Measurements from ENCODE around the gene SPACA5B. TPM values are rescaled to one million over a fixed set of nuclear protein-coding genes. Genes with fewer than 3 reads are reported as not detected.
"Not testable (repeated sequence)": the region's sequence is repeated elsewhere in the genome, so short reads cannot be mapped to it uniquely, and the experiment has no call there.

Gene SPACA5B
- total RNA-seq, 8 experiments from 2014 or later, result not detected

DNA sequence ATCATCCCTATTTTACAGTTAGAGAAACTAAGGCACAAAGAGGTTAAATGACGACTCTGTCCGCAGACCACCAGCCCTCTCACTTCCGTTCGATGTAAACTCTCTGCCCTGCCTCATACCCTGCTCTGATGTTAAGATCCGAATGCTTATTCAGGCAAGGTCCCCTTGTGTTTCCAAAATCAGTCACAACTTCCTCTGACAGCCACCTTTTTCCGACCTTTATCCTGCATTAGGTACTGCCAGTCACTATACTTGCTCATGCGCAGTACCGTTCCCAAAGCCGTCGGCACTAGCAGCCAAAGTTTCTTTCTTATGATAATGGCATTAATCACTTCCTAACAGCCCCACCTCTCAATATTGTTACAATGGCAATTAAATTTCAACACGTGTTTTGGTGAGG, 12.3 kb downstream of the SPACA5B start:
- H3K4me3 ChIP-seq; ATAC-seq (replicated peaks in 6 of 8); H3K27ac ChIP-seq; in situ Hi-C loops (cut with MboI; ENCODE audit: low pct_unique_long_range_greater_than_20kb in 2 of 9, low sequenced_read_pairs in 9 of 9, unreplicated experiment in 9 of 9); H3K4me1 ChIP-seq (replicated peaks in 1 of 2): not testable (repeated sequence)
- 56 to 71% (median 68%) methylated on average over 2 to 5 of the region's 11 CpGs; no CpG with 5 or more reads in 7 of the 10 experiments for WGBS, 10 experiments

DNA sequence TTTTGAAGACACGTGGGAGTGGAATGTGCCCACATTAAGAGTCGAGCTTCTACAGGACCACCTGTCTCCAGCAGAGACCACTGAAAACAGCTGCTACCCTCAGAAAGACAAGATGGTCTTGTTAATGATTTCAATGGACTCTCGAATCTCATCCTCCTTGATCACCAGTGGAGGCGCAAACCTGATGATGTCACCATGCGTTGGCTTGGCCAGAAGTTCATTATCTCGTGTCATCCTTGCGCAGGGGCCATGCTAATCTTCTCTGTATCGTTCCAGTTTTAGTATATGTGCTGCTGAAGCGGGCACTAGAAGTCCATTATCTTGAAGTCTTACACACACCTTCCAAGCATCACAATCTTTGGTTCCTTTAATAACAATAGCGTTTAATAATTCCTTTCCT, 23.3 kb downstream of the SPACA5B start:
- no peaks in the 10 kb centered on the region for H3K4me1 ChIP-seq (replicated peaks in 1 of 2)
- WGBS, 10 experiments, result 50 to 59% methylated on average over 6 to 10 of the region's 10 CpGs; no CpG with 5 or more reads in 8 of the 10 experiments
- in situ Hi-C loops (cut with MboI; ENCODE audit: low pct_unique_long_range_greater_than_20kb in 2 of 9, low sequenced_read_pairs in 9 of 9, unreplicated experiment in 9 of 9), result no loop called here
- no peak for ATAC-seq (replicated peaks in 6 of 8)
- no peak overlapping the region for H3K4me3 ChIP-seq
- no peak overlapping the region for H3K27ac ChIP-seq

- H3K27ac ChIP-seq, result no peak overlapping the region
- 3 to 92% (median 31%) methylated on average over 2 of the region's 2 CpGs; no CpG with 5 or more reads in 4 of the 10 experiments for WGBS, 10 experiments
- ATAC-seq (replicated peaks in 6 of 8), result no peak
- H3K4me1 ChIP-seq (replicated peaks in 1 of 2), result no peaks in the 10 kb centered on the region
- in situ Hi-C loops (cut with MboI; ENCODE audit: low pct_unique_long_range_greater_than_20kb in 2 of 9, low sequenced_read_pairs in 9 of 9, unreplicated experiment in 9 of 9), result no loop called here
- no peak overlapping the region for H3K4me3 ChIP-seq
These were observed 24.4 kb downstream of the SPACA5B start for GRCh38 chrX:48154796-48155195.

- ATAC-seq (replicated peaks in 6 of 8), result no peak
- H3K27ac ChIP-seq, result no peak overlapping the region
- H3K4me3 ChIP-seq, result no peak overlapping the region
- WGBS, 10 experiments, result 0 to 64% (median 56%) methylated on average over 1 to 6 of the region's 12 CpGs; no CpG with 5 or more reads in 7 of the 10 experiments
- H3K4me1 ChIP-seq (replicated peaks in 1 of 2), result no peaks in the 10 kb centered on the region
- in situ Hi-C loops (cut with MboI; ENCODE audit: low pct_unique_long_range_greater_than_20kb in 2 of 9, low sequenced_read_pairs in 9 of 9, unreplicated experiment in 9 of 9), result no loop called here
These were observed 25.6 kb downstream of the SPACA5B start for GRCh38 chrX:48156014-48156413.

DNA sequence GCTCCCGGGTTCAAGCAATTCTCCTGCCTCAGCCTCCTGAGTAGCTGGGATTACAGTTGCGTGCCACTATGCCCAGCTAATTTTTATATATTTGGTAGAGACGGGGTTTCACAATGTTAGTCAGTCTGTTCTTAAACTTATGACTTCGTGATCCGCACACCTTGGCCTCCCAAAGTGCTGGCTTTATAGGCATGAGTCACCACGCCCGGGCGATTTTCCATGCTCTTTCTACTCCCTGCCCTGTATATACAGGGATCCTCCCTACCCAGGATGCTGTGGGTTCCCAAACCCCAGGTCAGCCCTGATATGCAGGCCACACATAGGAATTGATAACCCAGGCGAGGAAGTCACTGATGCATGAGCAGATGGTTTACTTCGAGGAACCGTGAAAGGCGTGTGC, 34.8 kb downstream of the SPACA5B start:
- Histone ChIP-seq H3K4me3 (no peak overlapping the region), H3K4me1 (replicated peaks in 1 of 2) (no peaks in the 10 kb centered on the region), H3K27ac (no peak overlapping the region)
- 63% methylated on average over 5 of the region's 12 CpGs; no CpG with 5 or more reads in 9 of the 10 experiments for WGBS, 10 experiments
- in situ Hi-C loops (cut with MboI; ENCODE audit: low pct_unique_long_range_greater_than_20kb in 2 of 9, low sequenced_read_pairs in 9 of 9, unreplicated experiment in 9 of 9), result no loop called here
- no peak for ATAC-seq (replicated peaks in 6 of 8)

DNA sequence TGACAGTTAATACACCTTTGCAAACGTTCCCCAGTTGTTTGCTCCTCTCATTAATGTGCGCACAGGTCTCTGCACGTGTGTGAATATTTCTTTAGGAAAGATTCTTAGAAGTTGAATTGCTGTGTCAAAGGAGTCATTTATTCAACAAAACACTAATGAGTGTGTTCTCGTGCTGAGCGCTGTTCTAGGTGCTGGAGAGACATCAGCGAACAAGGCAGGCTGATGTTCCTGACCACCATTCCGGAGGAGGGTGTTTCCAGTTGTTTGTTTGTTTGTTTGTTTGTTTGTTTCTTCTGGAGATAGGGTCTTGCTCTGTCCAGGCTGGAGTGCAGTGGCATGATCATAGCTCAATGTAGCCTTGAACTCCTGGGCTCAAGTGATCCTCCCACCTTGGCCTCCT, 35.9 kb downstream of the SPACA5B start:
- H3K4me3 ChIP-seq; H3K27ac ChIP-seq; H3K4me1 ChIP-seq (replicated peaks in 1 of 2); ATAC-seq (replicated peaks in 6 of 8); in situ Hi-C loops (cut with MboI; ENCODE audit: low pct_unique_long_range_greater_than_20kb in 2 of 9, low sequenced_read_pairs in 9 of 9, unreplicated experiment in 9 of 9): not testable (repeated sequence)
- WGBS, 10 experiments, result no CpG with 5 or more reads among the region's 7 CpGs

DNA sequence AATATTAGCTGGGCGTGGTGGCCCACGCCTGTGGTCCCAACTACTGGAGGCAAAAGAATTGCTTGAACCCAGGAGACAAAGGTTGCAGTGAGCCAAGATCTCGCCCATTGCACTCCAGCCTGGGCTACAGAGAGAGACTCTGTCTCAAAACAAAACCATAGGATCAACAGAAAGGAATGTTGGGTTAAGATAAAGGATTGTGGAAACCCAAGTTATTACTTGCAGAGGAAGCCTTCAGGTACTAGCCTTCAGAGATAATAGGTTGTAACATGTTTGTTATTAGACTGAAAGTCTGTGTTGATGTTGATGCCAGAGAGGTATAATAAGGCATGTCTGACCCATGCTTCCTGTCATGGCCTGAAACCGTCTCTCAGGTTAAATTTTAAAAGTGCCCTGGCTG, 49.3 kb downstream of the SPACA5B start:
- H3K27ac ChIP-seq, result no peak overlapping the region
- no peak overlapping the region for H3K4me3 ChIP-seq
- no peak for ATAC-seq (replicated peaks in 6 of 8)
- 20 to 40% (median 36%) methylated on average over 1 to 4 of the region's 4 CpGs; no CpG with 5 or more reads in 7 of the 10 experiments for WGBS, 10 experiments
- H3K4me1 ChIP-seq (replicated peaks in 1 of 2), result no peaks in the 10 kb centered on the region
- in situ Hi-C loops (cut with MboI; ENCODE audit: low pct_unique_long_range_greater_than_20kb in 2 of 9, low sequenced_read_pairs in 9 of 9, unreplicated experiment in 9 of 9), result no loop called here

DNA sequence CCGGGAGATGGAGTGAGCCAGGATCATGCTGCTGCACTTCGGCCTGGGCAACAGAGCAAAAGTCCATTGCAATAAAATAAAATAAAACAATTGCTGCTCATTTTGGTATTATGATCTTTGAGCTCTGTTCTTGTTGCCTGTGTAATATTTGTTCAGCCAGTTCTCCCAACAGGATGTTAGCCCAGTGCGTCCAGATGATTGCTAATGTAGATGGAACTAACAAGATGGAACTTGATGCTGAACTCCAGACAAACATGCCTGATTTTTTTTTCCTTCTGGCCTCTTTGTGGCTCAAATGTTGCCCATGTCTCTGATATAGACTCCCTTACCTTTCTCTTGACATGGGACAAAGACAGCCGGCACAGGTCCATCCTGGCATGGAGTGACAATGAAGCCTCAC, 50.4 kb downstream of the SPACA5B start:
- no peak for ATAC-seq (replicated peaks in 6 of 8)
- H3K4me3 ChIP-seq, result no peak overlapping the region
- no peaks in the 10 kb centered on the region for H3K4me1 ChIP-seq (replicated peaks in 1 of 2)
- WGBS, 10 experiments, result 40 to 100% (median 100%) methylated on average over 1 to 3 of the region's 4 CpGs; no CpG with 5 or more reads in 5 of the 10 experiments
- in situ Hi-C loops (cut with MboI; ENCODE audit: low pct_unique_long_range_greater_than_20kb in 2 of 9, low sequenced_read_pairs in 9 of 9, unreplicated experiment in 9 of 9), result no loop called here
- H3K27ac ChIP-seq, result no peak overlapping the region

DNA sequence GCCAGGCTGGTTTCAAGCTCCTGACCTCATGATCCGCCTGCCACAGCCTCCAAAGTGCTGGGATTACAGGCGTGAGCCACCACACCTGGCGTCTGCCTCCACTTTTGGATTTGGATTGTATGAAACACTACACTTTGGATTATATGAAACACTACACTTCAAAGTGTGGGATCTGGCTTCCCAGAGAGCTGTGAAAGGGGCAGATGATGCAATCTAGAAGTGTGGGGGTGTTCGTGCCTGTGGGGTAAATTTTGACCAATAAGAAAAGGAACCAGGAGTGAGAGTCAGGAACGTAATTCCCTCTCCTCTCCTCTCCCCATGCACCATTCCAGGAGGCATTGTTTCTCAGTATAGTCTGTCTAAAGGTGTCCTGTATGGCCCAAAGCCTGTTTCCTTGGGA, 51.5 kb downstream of the SPACA5B start:
- 20 to 100% methylated on average over 1 to 2 of the region's 5 CpGs; no CpG with 5 or more reads in 8 of the 10 experiments for WGBS, 10 experiments
- H3K27ac ChIP-seq; in situ Hi-C loops (cut with MboI; ENCODE audit: low pct_unique_long_range_greater_than_20kb in 2 of 9, low sequenced_read_pairs in 9 of 9, unreplicated experiment in 9 of 9); H3K4me3 ChIP-seq; ATAC-seq (replicated peaks in 6 of 8); H3K4me1 ChIP-seq (replicated peaks in 1 of 2): not testable (repeated sequence)

Other genes starting within 250 kb of the SPACA5B start
- gene ZNF182, start 126.6 kb upstream of the SPACA5B start, total RNA-seq, result 1 to 10 TPM; 3.2 to 7.8 (median 5.6) TPM
- gene SPACA5, start 123.6 kb upstream of the SPACA5B start, total RNA-seq, result not detected
- gene ZNF630, start 59.0 kb upstream of the SPACA5B start, total RNA-seq, result 1 to 10 TPM in 2 of 8 experiments, under 1 TPM in 5, not detected in 1; 0.16 to 1.8 (median 0.31) TPM
- not detected for gene SSX5, start 66.2 kb downstream of the SPACA5B start, total RNA-seq
- not detected for gene SSX1, start 124.8 kb downstream of the SPACA5B start, total RNA-seq
- gene SSX3, start 226.1 kb downstream of the SPACA5B start, total RNA-seq, result under 1 TPM in 1 of 8 experiments, not detected in 7; 0.47 TPM

Measured in motor neuron (in vitro differentiated cells).